Nephron progenitor cell (in vitro differentiated cells): ENCODE data around the gene FAU.

Experiments used
- DNase-seq: peaks from one replicate; pipeline ENCODE4 v3.0.0; 2021
- H3K27ac Mint-ChIP-seq: 2 replicates; pipeline ENCODE4 v1.8.0; 2021; ENCODE audit warnings: mild to moderate bottlenecking, moderate library complexity, mixed read lengths
- H3K27me3 Mint-ChIP-seq: 2 replicates; pipeline ENCODE4 v1.8.0; 2021; ENCODE audit warnings: mild to moderate bottlenecking, low read depth, mixed read lengths; ENCODE audit not compliant: poor library complexity
- H3K36me3 Mint-ChIP-seq: 2 replicates; pipeline ENCODE4 v1.8.0; 2021; ENCODE audit warnings: low read depth, mixed read lengths
- H3K4me1 Mint-ChIP-seq: 2 replicates; pipeline ENCODE4 v1.8.0; 2021; ENCODE audit warnings: mixed read lengths
- H3K4me3 Mint-ChIP-seq: 2 replicates; pipeline ENCODE4 v1.8.0; 2021; ENCODE audit warnings: mild to moderate bottlenecking, moderate library complexity, mixed read lengths
- H3K9me3 Mint-ChIP-seq: 2 replicates; pipeline ENCODE4 v1.8.0; 2021; ENCODE audit warnings: mild to moderate bottlenecking, moderate library complexity, mixed read lengths
- TF ChIP-seq, protein P1 (sequence below): fragments of 200-600 bp; sonication (generic); IDR thresholded peaks from 2 replicates; pipeline ENCODE4 v1.5.0; 2021; ENCODE audit warnings: antibody characterized with exemption

Gene FAU

GRCh38 chr11:65121865-65122696 is at the start of gene FAU, which contains the start of gene MRPL49:
FAU (minus strand) TSS chr11:65122134; CDS start chr11:65121813, 321 bp downstream.
MRPL49 (plus strand) TSS chr11:65122321; CDS start chr11:65122347, 26 bp downstream.
- DNase-seq: peak; percentile 98
- Mint-ChIP-seq H3K27ac (peak within 1 kb of the TSS; percentile 99), H3K27me3 (no peaks in the 10 kb centered on the region), H3K4me3 (peak within 1 kb of the TSS; percentile 100), H3K9me3 (no peaks in the 10 kb centered on the region), H3K4me1 (peaks cover 37% of the 10 kb centered on the region), H3K36me3 (peaks cover 39% of the 10 kb centered on the region)
- TF ChIP-seq, protein P1, sequence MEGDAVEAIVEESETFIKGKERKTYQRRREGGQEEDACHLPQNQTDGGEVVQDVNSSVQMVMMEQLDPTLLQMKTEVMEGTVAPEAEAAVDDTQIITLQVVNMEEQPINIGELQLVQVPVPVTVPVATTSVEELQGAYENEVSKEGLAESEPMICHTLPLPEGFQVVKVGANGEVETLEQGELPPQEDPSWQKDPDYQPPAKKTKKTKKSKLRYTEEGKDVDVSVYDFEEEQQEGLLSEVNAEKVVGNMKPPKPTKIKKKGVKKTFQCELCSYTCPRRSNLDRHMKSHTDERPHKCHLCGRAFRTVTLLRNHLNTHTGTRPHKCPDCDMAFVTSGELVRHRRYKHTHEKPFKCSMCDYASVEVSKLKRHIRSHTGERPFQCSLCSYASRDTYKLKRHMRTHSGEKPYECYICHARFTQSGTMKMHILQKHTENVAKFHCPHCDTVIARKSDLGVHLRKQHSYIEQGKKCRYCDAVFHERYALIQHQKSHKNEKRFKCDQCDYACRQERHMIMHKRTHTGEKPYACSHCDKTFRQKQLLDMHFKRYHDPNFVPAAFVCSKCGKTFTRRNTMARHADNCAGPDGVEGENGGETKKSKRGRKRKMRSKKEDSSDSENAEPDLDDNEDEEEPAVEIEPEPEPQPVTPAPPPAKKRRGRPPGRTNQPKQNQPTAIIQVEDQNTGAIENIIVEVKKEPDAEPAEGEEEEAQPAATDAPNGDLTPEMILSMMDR: no peak

GRCh38 chr11:65170058-65170534 is 48.2 kb upstream of the FAU start, which contains the start of gene SPDYC:
SPDYC (plus strand) TSS chr11:65170233; CDS start chr11:65171358, 1,125 bp downstream.
- Mint-ChIP-seq H3K27ac (peak within 1 kb of the TSS; percentile 83), H3K9me3 (no peaks in the 10 kb centered on the region), H3K36me3 (no peaks in the 10 kb centered on the region), H3K27me3 (peaks cover 6% of the 10 kb centered on the region), H3K4me3 (no peak within 1 kb of the TSS), H3K4me1 (peaks cover 42% of the 10 kb centered on the region)
- TF ChIP-seq, protein P1: no peak
- no peak for DNase-seq

- DNase-seq: no peak
- H3K4me1 Mint-ChIP-seq: peaks cover 35% of the 10 kb centered on the region
Observed at GRCh38 chr11:65169164-65169641, 47.3 kb upstream of the FAU start.

DNA sequence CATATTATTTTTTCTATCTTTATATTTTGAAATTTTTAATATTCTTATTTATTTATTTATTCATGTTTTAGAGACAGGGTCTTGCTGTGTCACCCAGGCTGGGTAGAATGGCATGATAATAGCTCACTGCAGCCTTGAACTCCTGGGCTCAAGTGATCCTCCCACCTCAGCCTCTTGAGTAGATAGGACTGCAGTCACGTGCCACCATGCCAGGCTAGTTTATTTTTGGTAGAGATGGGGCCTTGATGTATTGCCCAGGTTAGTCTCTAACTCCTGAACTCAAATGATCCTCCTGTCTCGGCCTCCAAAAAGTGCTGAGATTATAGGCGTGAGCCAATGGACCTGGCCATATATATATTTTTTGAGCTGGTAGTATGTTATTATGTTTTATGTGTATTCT is 45.7 kb upstream of the FAU start:
- no peaks in the 10 kb centered on the region for H3K36me3 Mint-ChIP-seq
- TF ChIP-seq, protein P1: no peak
- no peak for DNase-seq
- H3K9me3 Mint-ChIP-seq: no peaks in the 10 kb centered on the region
- peaks cover 28% of the 10 kb centered on the region for H3K4me1 Mint-ChIP-seq
- no peak overlapping the region for H3K4me3 Mint-ChIP-seq
- no peaks in the 10 kb centered on the region for H3K27me3 Mint-ChIP-seq
- no peak overlapping the region for H3K27ac Mint-ChIP-seq

More at GRCh38 chr11:65169164-65169641, 47.3 kb upstream of the FAU start:
- Mint-ChIP-seq H3K36me3 (no peaks in the 10 kb centered on the region), H3K9me3 (no peaks in the 10 kb centered on the region), H3K4me3 (no peak overlapping the region), H3K27me3 (peaks cover 6% of the 10 kb centered on the region), H3K27ac (peak overlapping the region; percentile 83)
- TF ChIP-seq, protein P1: no peak

DNA sequence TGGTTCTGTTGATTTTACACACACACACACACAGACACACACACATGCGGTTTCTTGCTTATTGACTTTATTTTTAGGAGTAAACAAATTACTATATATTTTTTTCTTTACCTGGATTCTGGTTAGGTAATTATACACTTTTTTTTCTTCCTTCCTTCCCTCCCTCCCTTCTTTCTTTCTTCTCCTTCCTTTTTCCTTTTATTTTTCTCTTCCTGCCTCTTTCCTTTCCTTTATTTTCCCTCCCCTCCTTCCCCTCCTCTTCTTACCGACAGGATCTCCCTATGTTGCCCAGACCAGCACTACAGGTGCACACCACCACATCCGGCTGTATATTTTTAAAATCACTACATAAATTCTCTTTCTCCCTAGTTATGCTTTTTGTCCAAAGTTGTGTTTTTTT is 45.0 kb upstream of the FAU start:
- Mint-ChIP-seq H3K27me3 (peaks cover 2% of the 10 kb centered on the region), H3K9me3 (no peaks in the 10 kb centered on the region)
- TF ChIP-seq, protein P1: no peak

More for the DNA sequence above, 45.0 kb upstream of the FAU start:
- Mint-ChIP-seq H3K4me1 (peaks cover 28% of the 10 kb centered on the region), H3K36me3 (no peaks in the 10 kb centered on the region), H3K27ac (no peak overlapping the region), H3K4me3 (no peak overlapping the region)
- no peak for DNase-seq
